Lower leg skin (tissue), 3 donors: ENCODE measurements around the gene TSC22D3.

Experiments used
- CTCF ChIP-seq, 3 donors: fragments of 450-650 bp; IDR thresholded peaks; one replicate each; pipeline ENCODE4 v1.5.1; 2016; ENCODE audit warnings: antibody characterized with exemption in 3 of 3, mild to moderate bottlenecking in 3 of 3, moderate library complexity in 2 of 3
- POLR2A ChIP-seq, 2 donors: fragments of 450-650 bp; IDR thresholded peaks; one replicate each; pipeline ENCODE4 v1.6.1; 2016 to 2017; ENCODE audit warnings: antibody characterized with exemption in 2 of 2, mild to moderate bottlenecking in 1 of 2, moderate library complexity in 1 of 2

- no peak for TF ChIP-seq POLR2A (IDR thresholded peaks at IDR 0.05)
- TF ChIP-seq CTCF (IDR thresholded peaks at IDR 0.05): no peak
Measured at GRCh38 chrX:107753187-107753586, 22.4 kb downstream of the TSC22D3 start.
